Glomerular endothelial cell (primary cell): ENCODE results near the gene RHOB. TPM values are rescaled to one million over a fixed set of nuclear protein-coding genes. Genes with fewer than 3 reads are reported as not detected.

Source experiments
- DNase-seq: peaks from one replicate; pipeline ENCODE4 v3.0.0-alpha.2; 2011; ENCODE audit warnings: low read depth, low spot score; ENCODE audit errors: extremely low read depth
- total RNA-seq: library from RNA; depleted of rRNA; stranded (reverse); fragments of >200 nt; gene quantifications from 2 replicates; pipeline ENCODE4 v1.2.3, GENCODE V29; 2015

RHOB gene
- total RNA-seq, 1 donor from 2014 or later, result 1,321 TPM

GRCh38 chr2:20472569-20472968 is 25.7 kb downstream of the RHOB start:
- no peak for DNase-seq

GRCh38 chr2:20473128-20473527 is 26.3 kb downstream of the RHOB start:
- no peak for DNase-seq

- DNase-seq, result no peak
These were observed 28.1 kb downstream of the RHOB start for GRCh38 chr2:20474757-20475566.

- DNase-seq, result no peak
These were observed 28.7 kb downstream of the RHOB start for GRCh38 chr2:20475567-20475952.

- no peak for DNase-seq
These were observed 29.6 kb downstream of the RHOB start for GRCh38 chr2:20476481-20476880.

GRCh38 chr2:20476950-20477349 is 30.1 kb downstream of the RHOB start:
- no peak for DNase-seq

GRCh38 chr2:20478961-20479360 is 32.1 kb downstream of the RHOB start:
- DNase-seq, result no peak

GRCh38 chr2:20479835-20480234 is 33.0 kb downstream of the RHOB start:
- DNase-seq, result no peak

- no peak for DNase-seq
These were observed 34.0 kb downstream of the RHOB start for GRCh38 chr2:20480913-20481312.

- no peak for DNase-seq
These were observed 35.0 kb downstream of the RHOB start for GRCh38 chr2:20481798-20482405.

GRCh38 chr2:20482725-20483124 is 35.9 kb downstream of the RHOB start:
- DNase-seq, result no peak

GRCh38 chr2:20483194-20483895 is 36.5 kb downstream of the RHOB start:
- no peak for DNase-seq

GRCh38 chr2:20484034-20484617 is 37.3 kb downstream of the RHOB start:
- no peak for DNase-seq

GRCh38 chr2:20484810-20485611 is 38.1 kb downstream of the RHOB start:
- DNase-seq, result no peak

- no peak for DNase-seq
These were observed 38.9 kb downstream of the RHOB start for GRCh38 chr2:20485612-20486388.

GRCh38 chr2:20486571-20486970 is 39.7 kb downstream of the RHOB start:
- DNase-seq, result no peak

GRCh38 chr2:20487030-20487391 is 40.1 kb downstream of the RHOB start:
- no peak for DNase-seq

- no peak for DNase-seq
These were observed 40.7 kb downstream of the RHOB start for GRCh38 chr2:20487392-20488174.

- DNase-seq, result no peak
These were observed 41.3 kb downstream of the RHOB start for GRCh38 chr2:20488201-20488641.
